Measurements from ENCODE around the gene KCTD17.

Gene KCTD17, protein sequence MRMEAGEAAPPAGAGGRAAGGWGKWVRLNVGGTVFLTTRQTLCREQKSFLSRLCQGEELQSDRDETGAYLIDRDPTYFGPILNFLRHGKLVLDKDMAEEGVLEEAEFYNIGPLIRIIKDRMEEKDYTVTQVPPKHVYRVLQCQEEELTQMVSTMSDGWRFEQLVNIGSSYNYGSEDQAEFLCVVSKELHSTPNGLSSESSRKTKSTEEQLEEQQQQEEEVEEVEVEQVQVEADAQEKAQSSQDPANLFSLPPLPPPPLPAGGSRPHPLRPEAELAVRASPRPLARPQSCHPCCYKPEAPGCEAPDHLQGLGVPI

DNA sequence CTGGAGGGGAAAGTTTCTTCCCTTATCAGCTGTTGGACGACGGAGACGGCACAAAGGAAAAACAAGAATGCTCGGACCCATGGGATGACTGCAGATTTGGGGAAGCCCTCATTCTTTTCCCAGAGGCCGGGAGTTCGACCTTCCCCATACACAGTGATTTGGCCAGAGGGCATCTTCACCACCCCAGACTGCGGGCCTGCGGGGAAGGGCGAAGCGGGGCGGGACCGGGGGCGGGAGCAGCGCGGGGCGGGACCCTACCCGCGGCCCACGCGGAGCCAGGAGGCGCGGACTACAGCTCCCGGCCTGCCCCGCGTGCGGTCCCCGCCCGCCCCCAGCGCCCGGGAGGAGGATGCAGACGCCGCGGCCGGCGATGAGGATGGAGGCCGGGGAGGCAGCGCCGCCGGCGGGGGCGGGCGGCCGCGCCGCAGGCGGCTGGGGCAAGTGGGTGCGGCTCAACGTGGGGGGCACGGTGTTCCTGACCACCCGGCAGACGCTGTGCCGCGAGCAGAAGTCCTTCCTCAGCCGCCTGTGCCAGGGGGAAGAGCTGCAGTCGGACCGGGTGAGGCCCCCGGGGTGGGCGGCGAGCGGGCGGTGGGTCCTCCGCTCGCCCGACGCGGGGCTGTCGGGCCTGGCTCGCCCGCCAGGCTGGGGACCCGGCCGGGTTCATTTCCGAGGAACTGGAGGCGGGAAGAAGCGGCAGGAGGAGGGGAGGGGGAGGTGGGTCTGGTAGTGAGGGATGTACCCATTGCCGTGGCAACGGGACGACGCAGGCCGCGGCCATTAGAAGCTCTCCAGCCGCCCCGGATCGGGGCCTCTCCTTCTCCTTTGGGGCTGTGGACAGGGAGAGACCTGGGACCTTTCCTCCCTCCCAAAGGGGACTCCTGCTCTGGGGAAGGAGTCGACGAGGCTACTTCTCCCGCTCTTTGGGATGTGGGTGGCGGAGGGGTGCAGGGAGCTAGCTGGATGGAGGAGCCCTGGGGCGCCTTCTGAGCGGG, at the start of gene KCTD17:
Gene KCTD17 (plus strand): TSS at position 352 of the 995 bp plus-strand sequence. CDS start 19 bp downstream, at position 371.
- peak; percentile 84 for DNase-seq (ENCODE audit: low spot score)

DNA sequence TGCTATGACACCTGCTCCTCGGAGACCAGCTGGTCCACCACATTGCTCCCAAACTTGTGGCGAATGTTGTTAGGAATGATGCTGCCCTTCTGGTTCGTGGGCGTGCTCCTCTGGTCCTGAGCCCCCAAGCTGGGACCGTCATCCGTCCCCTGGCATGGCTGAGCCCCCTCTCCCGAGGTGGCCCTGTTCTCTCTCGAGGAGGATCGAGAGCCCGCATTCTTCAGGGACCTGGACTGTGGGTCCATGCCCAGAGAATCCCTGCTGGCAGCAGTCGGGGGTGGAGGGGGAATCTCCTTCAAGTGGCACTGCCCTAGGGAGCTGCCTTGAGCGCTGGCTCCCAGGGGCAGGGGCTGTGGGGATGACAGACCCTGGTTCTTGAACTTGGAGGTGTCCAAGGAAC, 49.7 kb upstream of the KCTD17 start:
- no peak for DNase-seq (ENCODE audit: low spot score)

DNA sequence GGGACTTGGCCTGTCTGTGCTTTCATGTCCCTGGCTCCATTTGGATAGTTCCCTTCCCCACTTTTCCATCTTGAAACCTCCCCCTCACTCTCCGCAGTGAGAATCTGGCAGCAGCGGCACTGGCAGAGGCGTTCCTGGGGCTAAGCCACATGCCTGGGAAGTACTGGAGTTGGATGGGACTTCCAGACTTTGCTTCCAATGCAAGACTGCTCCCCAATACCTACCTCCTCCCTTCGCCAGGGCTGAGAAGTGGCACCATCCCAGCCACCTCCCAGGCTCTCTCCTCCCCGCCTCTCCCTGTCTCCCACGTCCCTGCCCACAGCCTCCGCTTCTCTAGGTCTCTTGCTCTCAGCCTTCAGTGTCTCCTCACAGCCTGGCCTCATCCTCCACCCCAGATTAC, 48.9 kb upstream of the KCTD17 start:
- no peak for DNase-seq (ENCODE audit: low spot score)

GRCh38 chr22:37007651-37008050, 43.9 kb upstream of the KCTD17 start:
- DNase-seq (ENCODE audit: low spot score): no peak

GRCh38 chr22:37008365-37008764, 43.2 kb upstream of the KCTD17 start:
- no peak for DNase-seq (ENCODE audit: low spot score)

DNA sequence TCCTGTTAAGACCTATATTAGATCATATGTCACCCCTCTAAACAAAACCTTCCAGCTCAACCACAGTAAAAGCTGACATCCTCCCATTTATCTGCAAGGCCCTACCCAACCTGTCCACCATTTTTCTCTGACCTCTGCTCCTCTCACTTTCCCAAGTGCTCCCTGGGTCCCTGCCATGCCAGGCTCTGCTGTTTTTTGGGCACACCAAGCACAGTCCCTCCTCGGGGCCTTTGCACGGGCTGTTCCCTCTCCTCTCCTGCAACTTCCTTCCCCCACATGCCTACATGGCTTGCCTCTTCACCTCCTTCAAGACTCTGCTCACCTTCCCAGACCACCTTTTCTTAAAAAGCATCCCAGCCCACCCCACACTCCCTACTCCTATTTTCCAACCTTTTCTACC, 42.1 kb upstream of the KCTD17 start:
- DNase-seq (ENCODE audit: low spot score): no peak

- DNase-seq (ENCODE audit: low spot score): no peak
These were observed 41.4 kb upstream of the KCTD17 start for GRCh38 chr22:37010174-37010573.

DNA sequence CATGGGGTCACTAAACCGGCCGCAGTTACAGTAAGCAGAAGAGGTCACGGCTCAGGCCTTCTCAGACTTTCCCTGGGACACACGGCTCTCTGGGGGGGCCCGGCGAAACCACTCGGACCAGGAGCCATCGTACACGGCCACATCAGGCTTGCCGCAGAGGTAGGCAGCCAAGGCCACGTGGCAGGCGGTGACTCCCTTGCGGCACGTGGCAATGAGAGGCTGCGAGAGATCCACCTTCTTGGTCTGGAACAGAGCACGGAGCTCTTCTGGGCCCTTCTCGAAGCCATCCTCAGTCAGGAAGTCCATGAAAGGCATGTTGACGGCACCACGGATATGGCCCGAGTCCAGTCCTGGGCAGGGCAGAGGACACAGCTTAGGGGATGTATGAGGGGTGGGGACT, 40.6 kb upstream of the KCTD17 start:
- DNase-seq (ENCODE audit: low spot score): no peak

- no peak for DNase-seq (ENCODE audit: low spot score)
These were observed 40.1 kb upstream of the KCTD17 start for GRCh38 chr22:37011472-37011871.

GRCh38 chr22:37012262-37012904, 39.2 kb upstream of the KCTD17 start:
- no peak for DNase-seq (ENCODE audit: low spot score)

DNA sequence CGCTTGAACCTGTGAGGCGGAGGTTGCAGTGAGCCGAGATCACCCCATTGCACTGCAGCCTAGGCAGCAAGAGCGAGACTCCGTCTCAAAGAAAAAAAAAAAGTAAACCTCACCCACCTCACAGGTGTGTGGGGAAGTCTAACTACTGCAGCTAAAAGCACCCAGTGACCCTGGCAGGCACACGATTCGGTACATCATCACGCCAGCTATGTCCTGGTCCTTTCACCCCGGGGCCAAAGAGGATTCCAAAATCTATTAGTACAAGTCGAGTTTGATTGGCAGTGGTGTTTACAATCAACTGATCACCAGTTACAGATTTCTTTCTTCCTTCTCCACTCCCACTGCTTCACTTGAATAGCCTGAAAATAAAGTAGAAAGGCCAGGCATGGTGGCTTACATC, 38.6 kb upstream of the KCTD17 start:
- no peak for DNase-seq (ENCODE audit: low spot score)

- no peak for DNase-seq (ENCODE audit: low spot score)
These were observed 37.1 kb upstream of the KCTD17 start for GRCh38 chr22:37014415-37014806.

DNA sequence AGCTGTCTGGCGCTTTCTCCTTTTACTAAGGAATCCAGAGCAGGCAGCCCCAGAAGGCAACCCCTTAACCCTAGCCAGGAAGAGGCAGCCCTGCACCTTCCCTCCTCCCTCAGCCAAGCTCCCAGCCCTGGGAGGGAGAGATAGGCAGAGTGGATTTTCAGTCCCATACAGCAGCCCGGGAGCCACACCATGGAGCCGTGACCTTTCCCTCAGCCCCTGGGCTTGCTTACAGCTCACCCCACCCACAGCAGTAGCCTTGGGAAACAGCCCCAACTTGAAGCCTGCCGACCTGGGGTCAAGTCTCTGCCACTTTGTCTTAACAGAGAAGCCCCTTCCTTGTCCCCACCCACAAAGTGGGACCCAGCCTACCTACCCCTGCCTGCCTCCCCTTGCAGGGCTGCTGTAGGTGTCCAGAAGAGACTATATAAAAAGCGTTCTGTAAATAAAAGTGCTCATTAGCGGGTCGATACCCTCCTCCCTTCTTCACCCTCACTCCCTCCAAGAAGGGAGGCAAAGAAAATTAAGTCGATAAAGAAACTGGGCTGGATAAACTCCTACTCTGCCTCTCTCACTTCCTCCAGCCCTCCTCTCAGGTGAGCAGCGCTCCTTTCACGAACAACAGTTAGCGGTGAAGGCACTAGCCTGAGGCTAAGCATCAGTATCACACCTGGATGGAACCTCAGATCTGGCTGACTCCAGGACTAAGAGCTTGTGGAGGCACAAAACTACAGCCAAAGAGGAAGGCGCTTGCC, 36.5 kb upstream of the KCTD17 start:
- DNase-seq (ENCODE audit: low spot score): no peak

GRCh38 chr22:37015587-37015878, 36.0 kb upstream of the KCTD17 start:
- DNase-seq (ENCODE audit: low spot score): no peak

GRCh38 chr22:37016134-37016910, 35.2 kb upstream of the KCTD17 start:
- DNase-seq (ENCODE audit: low spot score): no peak

GRCh38 chr22:37017356-37017755, 34.2 kb upstream of the KCTD17 start:
- no peak for DNase-seq (ENCODE audit: low spot score)

DNA sequence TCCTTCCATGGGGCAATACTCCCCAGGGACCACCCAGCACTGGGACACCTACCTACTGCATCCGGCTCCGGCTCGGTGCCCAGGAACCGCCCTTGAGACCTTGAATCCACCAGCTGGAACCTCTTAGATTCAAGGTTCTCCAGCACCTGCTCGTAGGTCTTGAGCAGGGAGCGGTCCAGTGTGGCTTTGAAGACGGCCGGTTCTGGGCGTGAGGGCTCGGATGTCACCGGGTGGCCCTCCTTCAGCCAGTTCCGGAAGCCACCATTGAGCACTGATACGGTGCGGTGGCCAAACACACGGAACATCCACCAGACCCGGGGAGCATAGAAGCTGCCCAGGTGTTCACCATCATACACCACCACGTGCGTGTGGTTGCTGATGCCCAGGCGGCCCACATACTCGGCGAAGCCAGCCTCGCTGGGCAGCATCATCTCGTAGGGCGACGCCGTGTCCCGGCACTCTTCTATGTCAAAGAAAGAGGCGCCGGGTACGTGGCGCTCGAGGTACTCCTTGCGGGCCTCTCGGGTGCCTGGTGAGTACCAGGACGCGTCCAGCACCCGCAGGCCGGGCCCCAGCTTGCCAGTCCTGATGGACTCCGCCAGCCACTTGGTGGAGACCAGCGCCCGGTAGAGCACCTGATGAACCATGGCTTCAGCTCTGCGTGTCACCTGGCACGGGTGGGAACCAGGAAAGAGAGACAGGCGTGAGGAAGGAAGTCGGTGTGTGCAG, 33.3 kb upstream of the KCTD17 start:
- no peak for DNase-seq (ENCODE audit: low spot score)

DNA sequence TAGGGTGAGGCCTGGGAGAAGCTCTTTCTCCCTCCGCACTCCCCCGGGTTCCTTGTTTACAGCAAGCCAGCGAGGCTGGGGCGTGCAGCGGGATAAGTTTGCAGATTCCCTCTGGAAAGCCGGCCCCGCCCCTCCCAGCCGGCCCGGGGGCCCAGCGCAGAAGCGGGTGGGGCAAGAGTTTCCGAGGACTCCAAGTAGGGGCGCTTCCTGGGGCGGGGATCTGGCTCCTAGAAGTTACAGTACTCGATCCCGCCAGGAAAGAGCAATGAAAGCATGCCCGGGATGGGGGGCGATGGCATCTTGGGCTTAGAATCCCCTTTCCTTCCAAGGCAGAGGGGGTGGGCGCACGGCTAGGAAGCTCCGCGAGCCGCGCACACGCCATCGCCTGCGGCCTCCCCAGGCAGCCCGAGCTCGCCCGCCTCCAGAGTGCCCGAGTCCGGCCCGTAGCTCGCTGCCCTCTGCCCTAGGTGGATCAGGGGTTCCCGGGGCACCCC, 32.7 kb upstream of the KCTD17 start:
- peak; percentile 84 for DNase-seq (ENCODE audit: low spot score)

- peak; percentile 87 for DNase-seq (ENCODE audit: low spot score)
These were observed 32.0 kb upstream of the KCTD17 start, which contains the start of the genes MPST and TST for GRCh38 chr22:37019309-37020191. MPST (plus strand) TSS chr22:37019742; CDS start chr22:37019837, 95 bp downstream. TST (minus strand) TSS chr22:37019447; CDS start chr22:37018732, 715 bp downstream.
